H1 (cell line): ENCODE results near the gene HAVCR1. TPM values are rescaled to one million over a fixed set of nuclear protein-coding genes. Genes with fewer than 3 reads are reported as not detected.

Experiments
- CTCF ChIA-PET: fragments of 300-600 bp; sonication (Branson Sonifier 250); formaldehyde crosslinking; loops from one replicate; lab custom pipeline; 2021; ENCODE audit not compliant: partially characterized antibody; lab: Charles Lee
- POLR2A ChIA-PET: fragments of 300-600 bp; sonication (Branson Sonifier 250); formaldehyde crosslinking; loops from one replicate; lab custom pipeline; 2021; ENCODE audit warnings: inconsistent platforms; ENCODE audit not compliant: partially characterized antibody; lab: Charles Lee
- DNase-seq, 2 experiments: peaks; one replicate each; pipeline versions ENCODE4 v3.0.0 to v3.0.0-alpha.2; 2010 to 2022; ENCODE audit warnings: low spot score in 2 of 2, low read depth in 1 of 2, mixed read lengths in 1 of 2
- FAIRE-seq: peaks from 2 replicates; lab custom pipeline; 2011; peaks lifted over from hg19 to GRCh38; lab: Jason Lieb, UNC
- H2AFZ ChIP-seq: 2 replicates; pipeline ENCODE4 v1.8.1; 2012; ENCODE audit warnings: low read length, inconsistent platforms
- H2AK5ac ChIP-seq: 2 replicates; pipeline ENCODE4 v1.6.1; 2013; ENCODE audit warnings: low read depth, low read length
- H2BK120ac ChIP-seq: replicated peaks from 2 replicates; pipeline ENCODE3; 2013; ENCODE audit warnings: low read depth, low read length, inconsistent platforms
- H2BK12ac ChIP-seq: 2 replicates; pipeline ENCODE4 v1.6.1; 2013; ENCODE audit warnings: low read depth, low read length
- H2BK15ac ChIP-seq: 2 replicates; pipeline ENCODE4 v1.6.1; 2013; ENCODE audit warnings: low read length
- H2BK20ac ChIP-seq: 2 replicates; pipeline ENCODE4 v1.6.1; 2013; ENCODE audit warnings: low read length
- H2BK5ac ChIP-seq: 2 replicates; pipeline ENCODE4 v1.6.1; 2013; ENCODE audit warnings: low read depth, low read length
- H3K14ac ChIP-seq: 2 replicates; pipeline ENCODE4 v1.6.1; 2013; ENCODE audit warnings: inconsistent platforms; ENCODE audit not compliant: insufficient read length
- H3K18ac ChIP-seq: 2 replicates; pipeline ENCODE4 v1.6.1; 2013; ENCODE audit warnings: low read length; ENCODE audit errors: extremely low read depth
- H3K23ac ChIP-seq: 2 replicates; pipeline ENCODE4 v1.6.1; 2013; ENCODE audit warnings: inconsistent platforms; ENCODE audit not compliant: insufficient read length
- H3K23me2 ChIP-seq: 2 replicates; pipeline ENCODE4 v1.6.1; 2013; ENCODE audit warnings: low read depth, low read length
- H3K27ac ChIP-seq: 2 replicates; pipeline ENCODE4 v1.6.1; 2011; ENCODE audit warnings: low read depth, low read length, inconsistent platforms
- H3K27me3 ChIP-seq, 4 experiments: replicated peaks in 1 of 4; 1 replicate in 1 of 4; 2 replicates in 3 of 4; pipeline versions ENCODE4 v1.6.1 to v1.8.1; 2011 to 2013; ENCODE audit warnings: low read length in 3 of 4, mild to moderate bottlenecking in 3 of 4, inconsistent platforms in 2 of 4, mixed read lengths in 2 of 4, moderate library complexity in 1 of 4; ENCODE audit not compliant: control insufficient read depth in 3 of 4, insufficient read depth in 3 of 4; ENCODE audit errors: extremely low read depth in 1 of 4
- H3K36me3 ChIP-seq, 4 experiments: 2 replicates each; pipeline versions ENCODE4 v1.6.1 to v1.8.1; 2011 to 2013; ENCODE audit warnings: mild to moderate bottlenecking in 4 of 4, low read length in 3 of 4, moderate library complexity in 2 of 4, control low read depth in 1 of 4, inconsistent platforms in 1 of 4; ENCODE audit not compliant: insufficient read depth in 4 of 4, control insufficient read depth in 2 of 4
- H3K4ac ChIP-seq: replicated peaks from 2 replicates; pipeline ENCODE3; 2013; ENCODE audit warnings: low read length, low read depth, mixed read lengths, inconsistent platforms; ENCODE audit not compliant: insufficient read length
- H3K4me1 ChIP-seq, 4 experiments: replicated peaks in 1 of 4; 1 replicate in 1 of 4; 2 replicates in 3 of 4; pipeline versions ENCODE4 v1.6.1 to v1.8.1; 2011 to 2013; ENCODE audit warnings: low read length in 3 of 4, inconsistent platforms in 2 of 4, mixed read lengths in 1 of 4; ENCODE audit not compliant: insufficient read depth in 4 of 4, control insufficient read depth in 3 of 4
- H3K4me2 ChIP-seq, 2 experiments: 2 replicates each; pipeline versions ENCODE4 v1.6.1 to v1.8.1; 2011 to 2013; ENCODE audit warnings: low read depth in 2 of 2, low read length in 2 of 2, control low read depth in 1 of 2, inconsistent platforms in 1 of 2, mild to moderate bottlenecking in 1 of 2; ENCODE audit not compliant: insufficient read depth in 1 of 2
- H3K4me3 ChIP-seq, 4 experiments: fragments of 200-600, 300-600 bp in 1 of 4; sonication (generic), shearing (Covaris generic), sonication (Bioruptor Twin) in 1 of 4; 2 replicates each; pipeline versions ENCODE4 v1.5.1 to v1.8.1; 2011 to 2016; ENCODE audit warnings: low read length in 4 of 4, low read depth in 3 of 4, control low read depth in 2 of 4, inconsistent platforms in 2 of 4, mild to moderate bottlenecking in 2 of 4, mixed read lengths in 1 of 4, moderate library complexity in 1 of 4; ENCODE audit not compliant: insufficient read depth in 2 of 4; ENCODE audit errors: extremely low read depth in 1 of 4
- H3K56ac ChIP-seq: replicated peaks from 2 replicates; pipeline ENCODE3; 2013; ENCODE audit warnings: low read depth, mild to moderate bottlenecking, mixed read lengths, low read length, inconsistent platforms; ENCODE audit not compliant: insufficient read length
- H3K79me1 ChIP-seq: 2 replicates; pipeline ENCODE4 v1.6.1; 2013; ENCODE audit warnings: low read depth, low read length, control low read depth
- H3K79me2 ChIP-seq, 2 experiments: 2 replicates each; pipeline versions ENCODE4 v1.6.1 to v1.8.1; 2012 to 2013; ENCODE audit warnings: low read length in 2 of 2, mild to moderate bottlenecking in 2 of 2, inconsistent platforms in 1 of 2; ENCODE audit not compliant: insufficient read depth in 2 of 2, control insufficient read depth in 1 of 2
- H3K9ac ChIP-seq, 4 experiments: replicated peaks in 1 of 4; 1 replicate in 1 of 4; 2 replicates in 3 of 4; pipeline versions ENCODE4 v1.6.1 to v1.8.1; 2011 to 2013; ENCODE audit warnings: low read depth in 3 of 4, low read length in 3 of 4, control low read depth in 2 of 4, mild to moderate bottlenecking in 2 of 4, moderate library complexity in 2 of 4, inconsistent platforms in 1 of 4; ENCODE audit errors: extremely low read depth in 1 of 4
- H3K9me3 ChIP-seq, 2 experiments: 2 replicates each; pipeline versions ENCODE4 v1.6.1 to v1.8.1; 2012 to 2013; ENCODE audit warnings: mild to moderate bottlenecking in 2 of 2, moderate library complexity in 2 of 2, control low read depth in 1 of 2, inconsistent platforms in 1 of 2, low read depth in 1 of 2, low read length in 1 of 2, mixed read lengths in 1 of 2; ENCODE audit not compliant: insufficient read depth in 2 of 2
- H4K20me1 ChIP-seq, 2 experiments: replicated peaks in 1 of 2; 2 replicates each; pipeline versions ENCODE3 to v1.8.1; 2011 to 2013; ENCODE audit warnings: inconsistent platforms in 2 of 2, low read length in 2 of 2, mild to moderate bottlenecking in 1 of 2; ENCODE audit not compliant: insufficient read depth in 2 of 2, control insufficient read depth in 1 of 2
- H4K5ac ChIP-seq: 2 replicates; pipeline ENCODE4 v1.6.1; 2013; ENCODE audit warnings: low read length, low read depth, mixed read lengths, inconsistent platforms; ENCODE audit not compliant: insufficient read length
- H4K8ac ChIP-seq: 2 replicates; pipeline ENCODE4 v1.8.0; 2013; ENCODE audit warnings: mild to moderate bottlenecking, moderate library complexity, low read length, inconsistent platforms; ENCODE audit not compliant: insufficient read depth; ENCODE audit errors: extremely low read depth
- H4K91ac ChIP-seq: replicated peaks from 2 replicates; pipeline ENCODE3; 2013; ENCODE audit warnings: low read length, mixed read lengths, inconsistent platforms; ENCODE audit not compliant: insufficient read length
- BRCA1 ChIP-seq: IDR thresholded peaks from 2 replicates; pipeline ENCODE4 v1.6.1; 2012; ENCODE audit warnings: low read depth, low read length, improper control_type of control experiment
- CEBPB ChIP-seq: IDR thresholded peaks from 2 replicates; pipeline ENCODE4 v1.6.1; 2012; ENCODE audit warnings: low read depth, low read length
- CHD2 ChIP-seq: IDR thresholded peaks from 2 replicates; pipeline ENCODE4 v1.6.1; 2012; ENCODE audit warnings: low read length, improper control_type of control experiment
- GTF2F1 ChIP-seq: IDR thresholded peaks from 2 replicates; pipeline ENCODE4 v1.6.1; 2012; ENCODE audit warnings: low read depth, low read length, improper control_type of control experiment, borderline replicate concordance
- HDAC2 ChIP-seq, 2 experiments: fragments of 300-600 bp in 1 of 2; sonication (generic) in 1 of 2; IDR thresholded peaks; 2 replicates each; pipeline ENCODE4 v1.6.1; 2011 to 2012; ENCODE audit warnings: low read depth in 2 of 2, low read length in 2 of 2, mild to moderate bottlenecking in 2 of 2, moderate library complexity in 2 of 2, borderline replicate concordance in 1 of 2, inconsistent platforms in 1 of 2
- HDAC6 ChIP-seq: IDR thresholded peaks from one replicate; pipeline ENCODE4 v1.7.1; 2012; ENCODE audit warnings: low read depth, mild to moderate bottlenecking, inconsistent platforms, low read length, moderate library complexity
- JUN ChIP-seq: IDR thresholded peaks from 2 replicates; pipeline ENCODE4 v1.6.1; 2011; ENCODE audit warnings: low read depth, mild to moderate bottlenecking, improper control_type of control experiment, low read length
- KDM4A ChIP-seq: IDR thresholded peaks from one replicate; pipeline ENCODE4 v1.7.1; 2012; ENCODE audit warnings: low read depth, mild to moderate bottlenecking, moderate library complexity, low read length, inconsistent platforms; ENCODE audit not compliant: severe bottlenecking
- MAX ChIP-seq: IDR thresholded peaks from 2 replicates; pipeline ENCODE4 v1.6.1; 2012; ENCODE audit warnings: inconsistent platforms
- POLR2A ChIP-seq, 2 experiments: IDR thresholded peaks; 1 replicate in 1 of 2; 2 replicates in 1 of 2; pipeline ENCODE4 v1.6.1; 2011; ENCODE audit warnings: low read depth in 2 of 2, low read length in 2 of 2, mild to moderate bottlenecking in 2 of 2; ENCODE audit errors: control extremely low read depth in 1 of 2
- RAD21 ChIP-seq, 2 experiments: IDR thresholded peaks in 1 of 2; conservative IDR thresholded peaks in 1 of 2; 2 replicates each; pipeline ENCODE4 v1.6.1; 2011; ENCODE audit warnings: low read depth in 2 of 2, low read length in 2 of 2, improper control_type of control experiment in 1 of 2, inconsistent platforms in 1 of 2, mild to moderate bottlenecking in 1 of 2, moderate library complexity in 1 of 2
- SAP30 ChIP-seq: fragments of 300-600 bp; sonication (generic); IDR thresholded peaks from 2 replicates; pipeline ENCODE4 v1.7.1; 2012; ENCODE audit warnings: low read length, moderate library complexity, mild to moderate bottlenecking, inconsistent platforms; ENCODE audit not compliant: insufficient read depth, insufficient replicate concordance
- TAF7 ChIP-seq: optimal IDR thresholded peaks from 2 replicates; pipeline ENCODE3; 2011; ENCODE audit warnings: low read depth, mild to moderate bottlenecking, inconsistent platforms, low read length, moderate library complexity, borderline replicate concordance
- TBP ChIP-seq: IDR thresholded peaks from 2 replicates; pipeline ENCODE4 v1.6.1; 2011; ENCODE audit warnings: low read depth, low read length, improper control_type of control experiment
- WGBS, 2 experiments: shearing (Covaris generic) in 1 of 2; methylation state at CpG; one replicate each; pipeline versions ENCODE4 v1.1.6 to v1.1.7; 2013 to 2015; ENCODE audit warnings: low lambda C conversion rate in 2 of 2, mixed read lengths in 2 of 2, inconsistent platforms in 1 of 2, low coverage in 1 of 2, missing lambda C conversion rate in 1 of 2; ENCODE audit not compliant: insufficient replicate concordance in 2 of 2, insufficient coverage in 1 of 2, insufficient read length in 1 of 2; ENCODE audit errors: extremely low coverage in 1 of 2, missing lambda C conversion rate in 1 of 2; 5-methylcytosine and 5-hydroxymethylcytosine counted together
- polyA plus RNA-seq, 7 experiments: library from polyadenylated mRNA; depleted of rRNA in 3 of 7; stranded (reverse) in 5 of 7; unstranded in 2 of 7; fragments of >200 nt in 5 of 7; fragments of 200-250 nt in 2 of 7; gene quantifications; 1 replicate in 5 of 7; 2 replicates in 1 of 7; 4 replicates in 1 of 7; pipeline versions ENCODE4 v1.2.1 to v1.2.3, GENCODE V29; 2011 to 2013; ENCODE audit warnings: missing spikeins in 2 of 7, mixed read lengths in 2 of 7
- total RNA-seq: library from RNA; stranded (reverse); fragmentation: NEBNext Ultra II Directional; extraction: Animal tissue kit (Norgen Biotek cat#: 25700); gene quantifications from 2 replicates; pipeline ENCODE4 v1.2.1, GENCODE V29; 2021

HAVCR1 gene
- total and polyA plus RNA-seq, 2 of the 8 experiments (the other 6 are each of a cell fraction or from before 2014, with no cell fraction given) = not detected

- no peak overlapping the region for H3K23ac ChIP-seq
- H2BK20ac ChIP-seq = no peak overlapping the region
- H3K36me3 ChIP-seq = no peaks in the 10 kb centered on the region
- DNase-seq (no peak), FAIRE-seq (peak; percentile 24)
- no peak overlapping the region for H2BK15ac ChIP-seq
- no peak overlapping the region for H4K8ac ChIP-seq
- peaks cover 0 to 8% (median 1%) of the 10 kb centered on the region in 4 experiments; a peak in 3 of 7 replicates for H3K4me1 ChIP-seq
- no peaks in the 10 kb centered on the region for H3K9me3 ChIP-seq
- H2BK5ac ChIP-seq = no peak overlapping the region
- no peak overlapping the region for H2BK12ac ChIP-seq
- no peak overlapping the region for H2AK5ac ChIP-seq
- no peak overlapping the region for H4K5ac ChIP-seq
- no peaks in the 10 kb centered on the region for H4K20me1 ChIP-seq
- CTCF ChIA-PET = interaction anchor here (0.6 to 2.4 kb wide), 3 partner anchors 23 to 84 kb away, joined by 3 to 10 read pairs (median 4); no protein-coding TSS in a partner anchor
- H2BK120ac ChIP-seq = no peak overlapping the region
- 89 to 100% methylated on average over 1 to 5 of the region's 5 CpGs for WGBS, 2 experiments
- POLR2A ChIA-PET = no interaction called here
- no peak overlapping the region for H3K14ac ChIP-seq
- no peak overlapping the region for H3K4me3 ChIP-seq
- H3K4me2 ChIP-seq = no peak overlapping the region
- no peak overlapping the region for H3K27ac ChIP-seq
- H4K91ac ChIP-seq = no peak overlapping the region
- H3K23me2 ChIP-seq = no peaks in the 10 kb centered on the region
- peak overlapping the region; percentile 97 for H2AFZ ChIP-seq
- no peak overlapping the region for H3K4ac ChIP-seq
- no peak for TF ChIP-seq SAP30
- no peak for TF ChIP-seq BRCA1
- no peak for TF ChIP-seq KDM4A
- TF ChIP-seq HDAC6 = no peak
- TF ChIP-seq JUN = no peak
- TF ChIP-seq POLR2A (IDR thresholded peaks at IDR 0.05; ENCODE audit: control extremely low read depth in 1 of 2, low read depth in 2 of 2, low read length in 2 of 2) = no peak
- no peak for TF ChIP-seq RAD21 (IDR thresholded peaks at IDR 0.05 in 1 of 2, conservative IDR thresholded peaks at IDR 0.05 in 1 of 2; ENCODE audit: low read depth in 2 of 2, low read length in 2 of 2)
- no peak for TF ChIP-seq TAF7
- no peak for TF ChIP-seq TBP
- TF ChIP-seq CHD2 = no peak
- TF ChIP-seq GTF2F1 = no peak
- TF ChIP-seq HDAC2 (IDR thresholded peaks at IDR 0.05; ENCODE audit: borderline replicate concordance in 1 of 2, low read depth in 2 of 2, low read length in 2 of 2) = no peak
- TF ChIP-seq CEBPB = no peak
- no peak for TF ChIP-seq MAX
- H3K79me2 ChIP-seq = no peaks in the 10 kb centered on the region
- H3K9ac ChIP-seq = no peak overlapping the region
- H3K18ac ChIP-seq = no peak overlapping the region
- H3K56ac ChIP-seq = no peak overlapping the region
- H3K27me3 ChIP-seq = no peaks in the 10 kb centered on the region
- no peaks in the 10 kb centered on the region for H3K79me1 ChIP-seq
Measured at GRCh38 chr5:157050050-157050449, 8.9 kb downstream of the HAVCR1 start.
